AG08396 (cell line): ENCODE results near the gene SPNS2.
"Not testable (repeated sequence)": the region's sequence is repeated elsewhere in the genome, so short reads cannot be mapped to it uniquely, and the experiment has no call there.

Experiments used
- DNase-seq: peaks from one replicate; pipeline ENCODE4 v3.0.0; 2012; ENCODE audit warnings: low spot score, mixed read lengths

SPNS2 gene

DNA sequence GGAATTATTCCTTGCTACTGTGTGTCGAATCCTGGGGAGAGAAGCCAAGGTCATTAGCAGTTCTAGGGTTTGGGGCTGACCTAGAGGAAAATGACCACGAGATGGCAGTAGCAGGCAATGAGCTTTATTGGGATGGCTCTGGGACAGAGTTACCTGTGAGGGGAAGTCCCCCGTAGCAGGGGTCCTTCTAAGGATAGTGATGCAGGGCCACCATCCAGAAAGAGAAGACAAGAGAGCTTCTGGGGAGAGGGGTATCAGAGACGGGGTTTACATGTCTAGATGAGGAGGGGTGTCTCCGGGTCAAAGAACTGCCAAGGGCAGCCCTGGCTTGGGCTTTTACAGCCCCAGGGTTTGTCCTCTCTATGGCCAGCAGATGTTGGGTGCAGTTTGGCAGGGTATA, 68.1 kb downstream of the SPNS2 start:
- peak; percentile 78 for DNase-seq

DNA sequence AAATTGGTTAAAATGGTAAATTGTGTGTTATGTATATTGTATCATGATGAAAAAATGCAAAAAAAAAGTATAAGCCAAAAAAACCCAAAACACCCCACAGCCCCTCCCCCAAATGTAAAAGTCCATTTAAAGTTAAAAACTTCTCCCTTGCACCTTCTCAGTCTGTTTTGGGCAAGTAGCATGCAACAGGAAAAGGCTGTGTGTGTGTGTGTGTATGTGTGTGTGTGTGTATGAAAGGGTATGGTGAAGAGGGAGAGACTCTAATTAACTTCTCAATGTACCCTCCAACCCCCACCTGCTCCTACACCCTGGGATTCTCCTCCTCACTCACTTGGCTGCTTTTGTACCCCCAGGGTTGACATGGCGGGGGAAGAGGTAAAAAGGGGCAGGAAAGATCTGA, 70.9 kb downstream of the SPNS2 start:
- no peak for DNase-seq

DNA sequence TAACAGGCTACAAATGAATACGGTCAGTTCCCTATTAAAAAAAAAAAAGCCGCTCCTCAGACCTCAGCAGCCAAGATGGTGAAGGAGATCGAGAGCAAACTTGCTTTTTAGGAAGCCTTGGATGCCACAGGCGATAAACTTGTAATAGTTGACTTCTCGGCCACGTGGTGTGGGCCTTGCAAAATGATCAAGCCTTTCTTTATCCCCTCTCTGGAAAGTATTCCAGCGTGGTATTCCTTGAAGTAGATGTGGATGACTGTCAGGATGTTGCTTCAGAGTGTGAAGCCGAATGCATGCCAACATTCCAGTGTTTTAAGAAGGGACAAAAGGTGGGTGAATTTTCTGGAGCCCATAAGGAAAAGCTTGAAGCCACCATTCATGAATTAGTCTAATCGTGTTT, 73.5 kb downstream of the SPNS2 start:
- DNase-seq = no peak

DNA sequence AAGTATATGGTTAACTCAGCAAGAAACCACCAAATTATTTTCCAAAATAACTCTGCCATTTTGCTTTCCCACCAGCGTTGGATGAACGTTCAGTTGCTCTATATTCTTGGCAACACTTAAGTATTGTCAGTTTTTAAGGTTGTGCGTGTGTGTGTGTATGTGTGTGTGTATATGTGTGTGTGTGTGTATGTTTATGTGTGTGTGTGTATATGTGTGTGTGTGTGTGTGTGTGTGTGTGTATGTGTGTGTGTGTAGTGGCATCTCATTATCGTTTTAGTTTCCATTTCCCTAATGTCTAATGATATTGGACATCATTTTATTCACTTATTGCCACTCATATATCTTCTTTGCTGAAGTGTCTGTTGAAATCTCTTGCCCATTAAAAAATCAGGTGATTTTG, 74.4 kb downstream of the SPNS2 start:
- no peak for DNase-seq

DNA sequence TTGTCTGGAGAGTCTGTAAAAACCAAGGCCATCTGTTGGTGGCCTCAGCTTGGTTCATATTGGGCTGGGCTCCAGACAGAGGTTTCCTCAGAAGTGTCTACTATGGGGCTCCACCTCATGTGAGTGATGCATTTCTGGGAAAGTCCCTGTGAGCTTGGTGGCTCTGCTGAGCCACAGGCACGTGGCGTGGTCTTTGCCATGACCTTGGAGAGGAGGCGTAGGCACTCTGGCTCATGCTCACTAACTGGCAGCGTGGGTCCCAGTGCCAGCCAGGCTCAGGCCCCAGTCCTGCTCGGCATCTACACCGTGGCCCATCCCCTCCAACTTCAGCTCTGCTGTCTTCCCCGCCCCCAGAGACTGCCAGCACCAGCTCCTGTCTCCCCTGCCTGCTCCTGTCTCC, 75.0 kb downstream of the SPNS2 start:
- no peak for DNase-seq

DNA sequence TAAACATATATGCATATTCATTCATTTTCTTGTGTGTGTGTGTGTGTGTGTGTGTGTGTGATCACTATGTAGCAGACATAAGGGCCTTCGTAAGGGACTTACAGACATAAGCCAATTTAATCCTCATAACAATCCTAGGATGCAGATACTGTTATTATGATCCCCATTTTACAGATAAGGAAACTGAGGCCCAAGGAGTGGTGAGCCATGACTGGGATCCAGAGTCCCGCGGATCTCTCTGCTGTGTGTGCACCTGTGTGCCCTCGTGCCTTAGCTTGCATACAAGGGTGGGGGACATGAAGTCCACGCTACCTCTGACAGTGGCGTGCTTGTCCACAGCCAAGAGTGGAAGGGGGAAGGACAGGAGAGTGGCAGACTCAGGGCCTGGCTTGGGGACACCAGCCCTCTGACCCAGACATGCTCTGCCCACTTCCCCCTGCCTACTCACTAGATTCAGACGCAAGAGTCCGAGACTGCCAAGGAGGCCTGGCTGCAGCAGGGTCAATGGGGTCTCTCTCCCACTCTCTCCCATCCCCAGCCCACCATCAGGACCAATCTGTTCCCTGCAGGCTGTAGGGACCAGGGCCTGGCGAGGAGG, 75.9 kb downstream of the SPNS2 start:
- DNase-seq = no peak

DNA sequence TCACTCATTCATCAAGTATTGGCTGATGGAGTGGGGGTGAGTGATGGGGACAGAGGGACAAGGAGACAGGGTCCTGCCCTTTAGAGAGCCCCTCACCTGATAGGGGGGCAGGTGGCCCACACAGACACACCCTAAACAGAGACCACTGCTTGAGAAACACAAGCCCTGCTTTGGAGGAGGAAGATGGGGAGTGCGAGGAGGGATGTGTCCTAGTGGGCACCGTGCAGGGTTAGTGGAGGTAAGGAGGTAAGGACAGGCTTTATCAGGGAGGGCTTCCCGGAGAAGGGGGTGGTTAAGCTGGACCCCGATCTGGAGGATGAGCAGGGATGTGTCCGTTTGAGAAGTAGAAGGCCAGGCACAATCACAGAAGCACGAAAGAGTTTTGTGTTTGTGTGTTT, 77.5 kb downstream of the SPNS2 start:
- no peak for DNase-seq

DNA sequence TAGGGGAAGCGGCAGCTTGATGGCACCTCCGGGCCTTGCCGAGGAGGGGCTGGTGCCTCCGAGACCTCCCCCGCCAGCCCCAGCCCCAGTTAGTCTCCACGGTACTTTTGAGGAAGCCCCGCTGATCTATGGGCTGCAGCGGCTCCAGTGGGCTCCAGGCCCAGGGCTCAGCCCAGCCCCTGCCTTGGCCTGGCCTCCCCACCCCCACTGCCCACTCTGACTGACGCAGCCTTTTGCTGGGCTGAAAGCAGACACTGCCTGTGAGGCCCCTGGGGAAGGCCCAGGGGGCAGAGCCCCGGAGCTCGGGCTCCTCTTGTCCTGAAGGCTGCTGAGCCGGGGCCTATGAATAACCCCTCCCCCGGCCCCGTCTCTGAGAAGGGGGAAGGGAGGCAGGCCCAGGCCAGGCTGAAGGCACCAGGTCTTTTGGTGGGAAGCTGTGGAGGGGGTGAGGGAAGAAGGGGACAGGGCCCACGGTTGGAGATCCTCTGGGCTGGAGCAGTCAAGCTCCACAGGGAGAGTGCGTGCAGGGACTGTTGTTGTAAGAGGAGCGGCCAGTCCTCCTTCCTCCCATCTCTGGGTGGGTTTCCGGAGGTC, 78.1 kb downstream of the SPNS2 start:
- no peak for DNase-seq

DNA sequence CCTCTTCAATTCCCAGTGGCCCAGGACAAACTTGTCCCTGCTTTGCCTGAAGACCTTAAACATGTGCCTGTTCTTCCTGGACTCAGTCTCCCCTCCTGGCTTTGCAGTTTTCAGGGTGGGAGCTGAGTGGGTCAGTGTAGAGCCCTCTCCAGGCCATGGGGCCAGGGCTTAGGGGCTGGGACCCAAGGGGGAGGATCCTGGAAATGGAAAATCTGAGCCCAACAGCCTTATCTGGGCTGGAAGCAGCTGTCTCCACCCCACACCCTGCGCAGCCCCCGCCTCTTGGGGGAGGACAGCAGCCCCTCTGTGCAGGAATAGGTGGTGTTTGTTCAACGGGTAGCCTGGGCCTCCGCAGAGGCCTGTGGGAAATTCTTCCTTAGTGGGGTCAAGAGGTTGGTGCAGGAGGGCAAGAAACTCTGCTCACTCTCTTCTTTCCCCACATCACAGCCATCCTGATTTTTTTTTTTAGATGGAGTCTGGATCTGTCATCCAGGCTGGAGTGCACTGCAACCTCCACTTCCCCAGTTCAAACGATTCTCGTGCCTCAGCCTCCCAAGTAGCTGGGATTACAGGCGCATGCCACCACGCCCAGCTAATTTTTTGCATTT, 78.8 kb downstream of the SPNS2 start:
- DNase-seq = no peak

DNA sequence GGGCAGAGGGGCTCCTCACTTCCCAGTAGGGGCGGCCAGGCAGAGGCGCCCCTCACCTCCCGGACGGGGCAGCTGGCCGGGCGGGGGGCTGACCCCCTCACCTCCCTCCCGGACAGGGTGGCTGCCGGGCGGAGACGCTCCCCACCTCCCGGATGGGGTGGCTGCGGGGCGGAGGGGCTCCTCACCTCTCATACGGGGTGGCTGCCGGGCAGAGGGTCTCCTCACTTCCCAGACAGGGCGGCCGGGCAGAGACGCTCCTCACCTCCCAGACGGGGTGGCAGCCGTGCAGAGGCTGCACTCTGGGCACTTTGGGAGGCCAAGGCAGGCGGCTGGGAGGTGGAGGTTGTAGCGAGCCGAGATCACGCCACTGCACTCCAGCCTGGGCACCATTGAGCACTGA, 79.7 kb downstream of the SPNS2 start:
- DNase-seq = not testable (repeated sequence)

DNA sequence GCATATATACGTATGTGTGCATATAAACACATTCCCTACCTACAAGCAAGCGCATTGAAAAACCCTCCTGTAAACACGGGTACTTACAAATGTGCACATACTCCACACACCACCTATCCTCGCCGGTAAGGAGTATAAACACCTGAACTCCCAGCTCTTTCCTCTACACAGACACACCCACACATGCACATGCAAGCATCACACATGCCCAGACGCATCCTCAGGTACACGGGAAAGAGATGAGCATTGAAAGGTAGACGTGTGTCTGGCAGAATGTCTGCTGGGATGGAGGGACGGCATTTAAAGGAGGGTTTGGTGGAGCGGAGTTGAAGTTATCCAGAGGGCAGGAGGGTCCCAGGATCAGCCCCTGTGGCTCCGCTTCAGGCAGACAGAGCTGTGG, 81.0 kb downstream of the SPNS2 start:
- no peak for DNase-seq

DNA sequence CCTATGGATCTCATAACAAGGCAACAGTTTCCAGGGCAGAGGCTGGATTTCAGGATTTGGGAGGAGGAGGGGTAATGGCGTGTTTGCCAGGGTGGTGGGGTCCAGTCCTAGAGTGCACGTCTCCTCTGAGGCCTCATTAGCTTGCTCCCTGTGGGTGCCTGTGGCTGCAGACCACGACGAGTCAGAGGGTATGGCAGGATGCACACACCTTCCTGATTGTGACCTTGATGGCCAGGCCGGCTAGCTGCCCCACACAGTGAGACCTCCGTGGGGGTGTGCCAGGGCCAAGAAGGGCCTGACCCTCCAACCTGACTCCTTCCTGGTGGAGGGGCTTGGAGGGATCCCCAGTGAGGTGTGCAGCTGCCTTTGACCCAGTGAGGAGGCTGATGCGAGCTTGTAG, 81.6 kb downstream of the SPNS2 start:
- no peak for DNase-seq

DNA sequence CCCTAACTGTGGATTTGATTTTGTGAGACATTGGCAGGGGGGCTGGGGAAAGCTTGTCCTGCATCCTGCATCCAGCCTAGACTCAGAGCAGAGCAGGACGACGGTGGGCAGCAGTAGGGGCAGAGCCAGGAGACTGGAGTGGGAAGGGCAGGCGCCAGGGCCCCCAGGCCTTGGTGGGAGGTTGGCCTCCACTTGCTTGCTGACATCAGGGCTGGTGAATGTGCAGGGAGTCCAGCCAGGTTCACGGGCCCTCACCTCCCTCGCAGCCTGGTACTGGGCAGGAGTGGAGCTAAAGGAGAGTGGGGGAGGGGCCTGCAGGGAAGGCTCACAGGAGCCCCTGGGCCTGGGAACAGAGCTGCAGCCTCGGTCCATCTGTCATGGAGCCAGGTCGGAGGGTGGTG, 83.4 kb downstream of the SPNS2 start:
- DNase-seq = no peak

DNA sequence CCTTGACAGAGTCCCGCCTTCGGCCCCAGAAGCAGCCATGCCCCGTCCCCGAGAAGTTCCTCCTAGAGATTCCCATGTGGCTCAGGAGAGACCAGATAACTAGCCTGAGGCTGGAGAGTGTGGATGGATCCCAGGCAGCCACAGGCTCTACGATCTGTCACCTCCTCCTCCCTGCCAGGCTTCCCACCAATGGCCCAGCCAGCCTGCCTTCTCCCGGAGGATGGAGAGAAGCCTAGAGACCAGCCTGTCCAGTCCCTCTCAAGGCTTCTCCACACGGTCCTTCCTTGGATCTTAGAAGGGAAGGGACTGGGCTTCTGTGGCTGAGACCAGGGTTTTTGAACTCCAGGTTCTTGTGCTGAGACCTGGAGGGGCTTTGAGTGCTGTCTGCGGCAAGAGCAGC, 84.0 kb downstream of the SPNS2 start:
- DNase-seq = no peak

DNA sequence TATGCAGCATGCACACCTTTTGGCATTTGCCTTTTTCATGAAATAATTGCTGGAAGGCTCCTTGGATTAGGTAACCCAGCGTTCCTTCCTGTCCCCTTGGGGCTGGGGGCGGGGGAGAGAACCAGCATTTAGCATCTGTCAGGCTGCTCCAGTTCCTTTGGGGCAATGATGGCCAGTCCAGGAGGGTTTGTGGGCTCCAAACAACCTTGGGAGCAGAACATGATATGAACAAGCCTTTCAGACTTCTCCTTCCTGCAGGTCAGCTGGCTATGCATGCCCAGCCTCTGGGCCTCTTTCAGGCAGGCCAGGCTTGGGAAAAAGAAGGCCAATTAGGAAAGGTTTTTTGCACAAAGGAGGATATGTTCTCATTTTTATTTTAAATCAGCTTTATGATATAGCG, 84.5 kb downstream of the SPNS2 start:
- DNase-seq = no peak

DNA sequence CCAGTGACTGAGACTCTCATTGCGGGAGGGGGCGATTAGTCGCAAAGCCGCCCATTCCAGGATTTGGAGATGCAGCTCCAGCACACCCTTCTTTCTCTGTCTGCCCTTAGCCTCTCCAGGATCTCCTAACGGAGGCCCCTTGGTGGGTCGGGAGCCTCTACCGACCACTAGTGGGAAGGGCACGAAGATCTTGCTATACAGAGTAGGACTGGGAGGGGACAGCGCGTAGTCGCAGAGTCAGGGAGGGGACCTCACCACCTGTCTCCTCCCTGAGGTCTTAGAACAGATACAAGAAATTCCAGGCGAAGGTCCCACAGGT, 85.1 kb downstream of the SPNS2 start:
- DNase-seq = peak; percentile 50

DNA sequence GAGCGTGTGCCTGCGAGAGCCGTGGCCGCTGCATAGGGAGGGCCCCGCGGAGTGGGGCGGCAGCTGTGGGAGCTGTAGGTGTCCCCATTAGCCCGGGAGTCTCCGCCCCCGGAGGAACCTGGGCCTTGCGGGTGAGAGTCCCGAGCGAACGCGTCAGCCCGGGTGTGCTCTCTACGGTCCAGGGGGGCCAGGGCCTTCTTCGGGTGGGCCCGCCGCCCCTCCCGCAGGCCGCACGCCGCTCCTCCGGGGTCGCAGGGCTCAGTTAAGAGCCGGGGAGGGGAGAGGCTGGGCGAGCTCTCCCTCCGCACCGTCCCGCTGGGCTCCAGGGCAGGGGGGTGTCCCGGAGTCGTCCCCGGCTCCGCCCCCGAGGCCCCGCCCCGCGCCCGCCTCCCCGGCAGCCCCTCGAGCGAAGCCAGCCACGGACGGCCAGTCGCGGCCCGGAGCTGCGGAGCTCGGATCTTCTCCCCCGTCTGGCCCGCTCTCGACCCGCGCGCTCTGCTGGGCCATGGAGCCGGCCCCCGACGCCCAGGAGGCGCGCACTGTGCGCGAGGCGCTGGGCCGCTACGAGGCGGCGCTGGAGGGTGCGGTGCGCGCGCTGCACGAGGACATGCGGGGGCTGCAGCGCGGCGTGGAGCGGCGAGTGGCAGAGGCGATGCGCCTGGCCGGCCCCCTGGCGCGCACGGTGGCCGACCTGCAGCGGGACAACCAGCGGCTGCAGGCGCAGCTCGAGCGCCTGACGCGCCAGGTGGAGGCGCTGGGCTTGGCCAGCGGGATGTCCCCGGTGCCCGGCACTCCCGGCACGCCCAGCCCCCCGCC, 85.6 kb downstream of the SPNS2 start, which contains the start of gene SMTNL2:
SMTNL2 (plus strand) TSS at position 429 of the 816 bp plus-strand sequence; CDS start at position 506, 77 bp downstream.
- no peak for DNase-seq

DNA sequence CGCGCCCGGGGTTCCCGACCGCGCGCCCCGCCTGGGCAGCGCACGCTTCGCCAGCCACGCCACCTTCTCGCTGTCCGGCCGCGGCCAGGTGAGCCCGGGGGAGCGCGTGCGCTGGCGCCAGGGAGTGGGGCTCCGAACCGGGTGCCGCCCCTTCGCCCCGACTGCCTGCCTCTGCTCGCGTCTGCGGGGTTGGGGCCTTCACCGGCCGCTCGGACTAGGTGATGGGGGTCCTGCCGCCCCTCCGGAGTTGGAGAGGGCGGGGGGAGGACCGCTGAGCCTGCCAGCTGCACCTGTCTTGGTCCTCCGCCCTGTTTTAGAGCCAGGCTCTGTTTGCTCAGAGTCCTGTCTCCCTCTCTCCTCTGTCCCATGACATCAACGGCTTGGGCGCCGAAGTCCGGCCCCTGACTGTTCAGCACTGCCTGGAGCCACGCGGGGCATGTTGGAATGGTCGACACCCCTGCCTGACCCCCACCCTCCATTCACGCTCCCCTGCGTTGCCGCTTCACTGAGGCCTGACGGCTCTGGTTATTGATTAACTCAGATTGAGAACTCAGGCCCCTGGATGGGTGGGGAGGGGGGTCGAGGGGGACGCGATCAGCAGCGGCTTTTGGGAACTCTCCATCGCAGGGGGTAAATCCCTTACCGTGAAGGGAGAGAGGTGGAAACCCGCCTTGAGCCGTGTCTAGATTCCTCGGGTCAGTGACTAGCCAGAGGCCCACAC, 86.4 kb downstream of the SPNS2 start:
- no peak for DNase-seq

DNA sequence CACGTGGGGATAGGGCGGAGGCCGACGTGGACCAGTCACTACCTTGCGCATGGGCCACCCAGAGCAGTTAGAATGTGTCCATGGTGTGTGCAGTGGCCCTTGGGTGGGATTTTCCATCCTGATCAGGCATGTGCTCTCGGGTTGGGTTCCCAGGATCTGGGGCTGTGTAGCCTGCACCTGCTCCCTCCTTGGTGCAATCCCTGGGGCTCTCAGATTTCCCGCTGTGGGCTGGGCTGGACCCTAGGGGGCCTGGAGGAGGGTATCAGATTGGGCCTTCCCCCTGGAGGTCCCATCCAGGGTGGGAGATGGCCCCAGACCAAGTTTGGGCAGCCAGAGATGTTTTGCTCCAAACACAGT, 86.9 kb downstream of the SPNS2 start:
- DNase-seq = no peak

DNA sequence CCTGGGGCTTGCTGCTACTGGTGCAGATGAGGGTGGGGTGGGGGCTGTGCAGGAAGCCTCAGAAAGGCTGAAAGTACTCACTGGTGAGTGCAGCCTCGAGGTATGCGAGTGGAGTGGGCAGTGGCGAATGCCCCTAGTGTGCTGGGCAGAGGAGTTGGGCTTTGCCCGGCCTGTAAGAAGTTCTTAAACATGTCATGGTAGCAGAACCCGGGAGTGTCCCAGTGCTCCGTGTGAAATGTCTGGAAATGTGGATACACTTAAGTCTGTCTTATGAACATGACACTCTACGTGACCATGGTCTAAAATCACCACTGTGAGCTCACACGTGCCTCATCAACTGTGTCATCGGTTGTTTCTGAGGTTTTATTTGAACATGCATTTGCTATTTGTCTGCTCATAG, 87.4 kb downstream of the SPNS2 start:
- DNase-seq = no peak

DNA sequence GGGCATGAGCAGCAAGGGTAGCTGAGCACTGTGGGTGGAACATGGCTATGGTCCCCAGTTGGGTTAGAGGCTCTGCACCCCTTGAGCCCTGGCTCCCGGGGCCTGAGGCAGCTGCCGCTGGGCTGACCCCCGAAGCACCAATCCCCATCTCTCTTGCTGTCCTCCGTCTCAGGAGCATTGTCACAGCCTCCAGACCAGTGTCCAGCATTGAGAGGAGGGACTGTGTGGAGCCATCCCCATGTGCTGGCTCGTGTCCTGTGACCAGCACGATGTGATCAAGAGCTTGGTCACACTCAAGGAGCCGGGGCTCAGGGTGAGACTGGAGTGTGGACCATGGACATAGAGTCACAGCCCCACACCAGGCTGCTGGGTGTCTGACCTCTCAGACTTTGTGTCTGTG, 88.5 kb downstream of the SPNS2 start:
- no peak for DNase-seq

DNA sequence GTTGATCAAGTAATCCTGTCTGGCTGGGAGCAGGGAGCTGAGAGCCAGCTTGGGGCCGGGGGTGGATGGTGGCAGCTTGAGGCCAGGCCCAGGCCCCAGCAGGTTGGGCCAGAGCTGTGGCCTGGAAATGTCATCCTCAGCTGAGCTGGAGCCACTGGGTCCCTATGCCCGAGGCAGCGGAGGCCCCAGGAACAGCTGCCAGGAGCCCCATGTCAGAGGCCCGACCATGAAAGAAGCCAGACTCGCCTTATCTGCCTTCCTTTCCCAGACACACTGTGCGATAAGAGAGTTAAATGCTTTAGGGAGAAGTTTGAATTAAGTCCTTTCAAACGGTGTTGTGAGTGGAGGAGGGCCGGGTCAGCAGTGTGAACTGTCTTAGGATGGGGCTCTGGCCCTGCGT, 89.1 kb downstream of the SPNS2 start:
- DNase-seq = no peak

DNA sequence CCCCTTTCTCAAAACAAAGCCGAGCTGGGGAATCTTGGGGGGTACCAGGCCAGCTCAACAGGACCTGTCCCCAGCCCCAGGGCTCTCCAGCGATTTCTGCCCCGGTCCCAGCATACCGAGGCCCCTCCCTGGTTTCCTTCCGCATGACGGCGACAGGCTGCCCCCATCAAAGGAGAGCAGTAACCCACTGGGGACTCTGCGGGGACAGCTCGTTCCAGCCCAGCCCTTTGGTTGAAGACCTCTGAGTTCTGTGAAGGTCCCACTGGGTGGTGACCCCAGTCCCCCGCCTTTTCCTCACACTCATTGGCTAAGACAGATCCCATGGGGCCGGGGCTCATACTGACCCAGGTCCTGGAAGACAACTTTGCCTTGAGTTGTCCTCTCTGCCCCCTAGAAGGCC, 89.7 kb downstream of the SPNS2 start:
- DNase-seq = no peak
